Activated CD8-positive, alpha-beta T cell treated with anti-CD3 and anti-CD28 coated beads for 36 hours (primary cell): ENCODE data around the gene RPL13A. TPM values are rescaled to one million over a fixed set of nuclear protein-coding genes. Genes with fewer than 3 reads are reported as not detected.

Source experiments
- ATAC-seq: fragments of 200-7000 bp; cut with Tn5 transposase; one replicate; pipeline ENCODE4 v1.10.0; 2021; ENCODE audit warnings: mild to moderate bottlenecking, moderate library complexity
- CTCF ChIA-PET: fragments of 350-600 bp; sonication (Branson Sonifier 250); formaldehyde crosslinking; loops from one replicate; lab custom pipeline; 2021; ENCODE audit warnings: antibody characterized with exemption; lab: Charles Lee
- POLR2A ChIA-PET: fragments of 350-600 bp; sonication (Branson Sonifier 250); formaldehyde crosslinking; loops from one replicate; lab custom pipeline; 2021; ENCODE audit warnings: antibody characterized with exemption; lab: Charles Lee
- DNase-seq: peaks from one replicate; pipeline ENCODE4 v3.0.0-alpha.2; 2020
- H3K27ac Mint-ChIP-seq: one replicate; pipeline ENCODE4 v1.8.0; 2021; ENCODE audit warnings: mild to moderate bottlenecking, mixed read lengths
- H3K27me3 Mint-ChIP-seq: one replicate; pipeline ENCODE4 v1.8.0; 2021; ENCODE audit warnings: mixed read lengths
- H3K36me3 Mint-ChIP-seq: one replicate; pipeline ENCODE4 v1.8.0; 2021; ENCODE audit warnings: low read depth, mixed read lengths
- H3K4me1 Mint-ChIP-seq: one replicate; pipeline ENCODE4 v1.8.0; 2021; ENCODE audit warnings: low read depth, mixed read lengths
- H3K4me3 Mint-ChIP-seq: one replicate; pipeline ENCODE4 v1.8.0; 2021; ENCODE audit warnings: mild to moderate bottlenecking, moderate library complexity, mixed read lengths
- H3K9me3 Mint-ChIP-seq: one replicate; pipeline ENCODE4 v1.8.0; 2021; ENCODE audit warnings: mixed read lengths
- intact Hi-C: fragments of 100-400 bp; cut with micrococcal nuclease; formaldehyde crosslinking; loops from one replicate; pipeline ENCODE4 v1.10.0; 2022
- total RNA-seq, 2 experiments: library from RNA; stranded (reverse); gene quantifications; one replicate each; pipeline ENCODE4 v1.2.3, GENCODE V29; 2021
- TF ChIP-seq, protein P1 (sequence below): fragments of 200-600 bp; IDR thresholded peaks from one replicate; pipeline ENCODE4 v1.8.0; 2022; ENCODE audit warnings: antibody characterized with exemption, mild to moderate bottlenecking

The RPL13A gene
- total RNA-seq, 2 experiments from 2014 or later: 4,285 to 4,329 TPM

DNA sequence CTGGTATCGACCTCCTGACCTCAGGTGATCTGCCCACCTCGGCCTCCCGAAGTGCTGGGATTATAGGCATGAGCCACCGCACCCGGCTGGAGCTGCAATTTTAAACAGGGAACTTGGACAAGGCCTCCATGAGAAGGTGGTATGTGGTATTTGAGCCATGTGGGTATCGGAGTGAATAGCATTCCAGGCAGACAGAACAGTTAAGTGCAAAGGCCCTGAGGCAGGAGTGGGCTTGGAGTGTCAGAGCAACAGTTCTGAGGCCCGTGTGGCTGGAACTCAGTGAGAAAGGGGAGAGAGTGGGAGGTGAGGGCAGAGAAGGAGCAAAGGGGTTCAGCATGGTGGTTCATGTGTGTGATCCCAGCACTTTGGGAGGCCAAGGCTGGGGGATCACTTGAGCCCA, 43.3 kb downstream of the RPL13A start:
- CTCF ChIA-PET: interaction anchor here (0.6 to 1.9 kb wide), 4 partner anchors 16 to 63 kb away, joined by 3 to 10 read pairs (median 6); no protein-coding TSS in a partner anchor
- Mint-ChIP-seq H3K36me3 (no peaks in the 10 kb centered on the region), H3K27ac (no peak overlapping the region), H3K27me3 (no peaks in the 10 kb centered on the region), H3K4me1 (peaks cover 27% of the 10 kb centered on the region), H3K4me3 (no peak overlapping the region), H3K9me3 (no peaks in the 10 kb centered on the region)
- no peak for DNase-seq
- ATAC-seq: no peak
- TF ChIP-seq, protein P1, sequence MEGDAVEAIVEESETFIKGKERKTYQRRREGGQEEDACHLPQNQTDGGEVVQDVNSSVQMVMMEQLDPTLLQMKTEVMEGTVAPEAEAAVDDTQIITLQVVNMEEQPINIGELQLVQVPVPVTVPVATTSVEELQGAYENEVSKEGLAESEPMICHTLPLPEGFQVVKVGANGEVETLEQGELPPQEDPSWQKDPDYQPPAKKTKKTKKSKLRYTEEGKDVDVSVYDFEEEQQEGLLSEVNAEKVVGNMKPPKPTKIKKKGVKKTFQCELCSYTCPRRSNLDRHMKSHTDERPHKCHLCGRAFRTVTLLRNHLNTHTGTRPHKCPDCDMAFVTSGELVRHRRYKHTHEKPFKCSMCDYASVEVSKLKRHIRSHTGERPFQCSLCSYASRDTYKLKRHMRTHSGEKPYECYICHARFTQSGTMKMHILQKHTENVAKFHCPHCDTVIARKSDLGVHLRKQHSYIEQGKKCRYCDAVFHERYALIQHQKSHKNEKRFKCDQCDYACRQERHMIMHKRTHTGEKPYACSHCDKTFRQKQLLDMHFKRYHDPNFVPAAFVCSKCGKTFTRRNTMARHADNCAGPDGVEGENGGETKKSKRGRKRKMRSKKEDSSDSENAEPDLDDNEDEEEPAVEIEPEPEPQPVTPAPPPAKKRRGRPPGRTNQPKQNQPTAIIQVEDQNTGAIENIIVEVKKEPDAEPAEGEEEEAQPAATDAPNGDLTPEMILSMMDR: no peak
- intact Hi-C loops: no loop called here
- POLR2A ChIA-PET: interaction anchor here (2.4 kb wide), 1 partner anchor 42 kb away, joined by 7 read pairs; no protein-coding TSS in a partner anchor

GRCh38 chr19:49533551-49534488, 46.4 kb downstream of the RPL13A start:
- peaks cover 17% of the 10 kb centered on the region for H3K4me1 Mint-ChIP-seq
- CTCF ChIA-PET: interaction anchor here (1.0 to 4.1 kb wide), 11 partner anchors 10 to 151 kb away, joined by 3 to 47 read pairs (median 4); partner anchors contain the start of genes NOSIP and PRRG2
- H3K9me3 Mint-ChIP-seq: no peaks in the 10 kb centered on the region
- no peaks in the 10 kb centered on the region for H3K36me3 Mint-ChIP-seq
- intact Hi-C loops: no loop called here
- POLR2A ChIA-PET: interaction anchor here (0.6 to 1.9 kb wide), 14 partner anchors 15 to 395 kb away, joined by 3 to 6 read pairs (median 3); no protein-coding TSS in a partner anchor
- peak overlapping the region; percentile 80 for H3K4me3 Mint-ChIP-seq
- peak overlapping the region; percentile 81 for H3K27ac Mint-ChIP-seq
- TF ChIP-seq, protein P1: peak; percentile 65
- DNase-seq (peak; percentile 88), ATAC-seq (peak; percentile 82)
- H3K27me3 Mint-ChIP-seq: no peaks in the 10 kb centered on the region

GRCh38 chr19:49534632-49535385, 47.4 kb downstream of the RPL13A start:
- peak overlapping the region; percentile 81 for H3K27ac Mint-ChIP-seq
- CTCF ChIA-PET: interaction anchor here (0.8 to 4.1 kb wide), 15 partner anchors 9 to 150 kb away, joined by 3 to 47 read pairs (median 4); partner anchors contain the start of genes NOSIP and PRRG2
- TF ChIP-seq, protein P1: peak; percentile 49
- ATAC-seq (no peak), DNase-seq (peak; percentile 32)
- intact Hi-C loops: no loop called here
- H3K9me3 Mint-ChIP-seq: no peaks in the 10 kb centered on the region
- peaks cover 17% of the 10 kb centered on the region for H3K4me1 Mint-ChIP-seq
- peak overlapping the region; percentile 80 for H3K4me3 Mint-ChIP-seq
- POLR2A ChIA-PET: interaction anchor here (0.6 to 1.9 kb wide), 13 partner anchors 12 to 394 kb away, joined by 3 to 6 read pairs (median 3); partner anchors contain the start of gene FCGRT
- H3K36me3 Mint-ChIP-seq: no peaks in the 10 kb centered on the region
- H3K27me3 Mint-ChIP-seq: no peaks in the 10 kb centered on the region

GRCh38 chr19:49536921-49537462, 49.6 kb downstream of the RPL13A start:
- no peaks in the 10 kb centered on the region for H3K27me3 Mint-ChIP-seq
- intact Hi-C loops: no loop called here
- no peak overlapping the region for H3K4me3 Mint-ChIP-seq
- no peaks in the 10 kb centered on the region for H3K36me3 Mint-ChIP-seq
- TF ChIP-seq, protein P1: no peak
- ATAC-seq (no peak), DNase-seq (no peak)
- H3K9me3 Mint-ChIP-seq: no peaks in the 10 kb centered on the region
- CTCF ChIA-PET: interaction anchor here (1.2 to 4.1 kb wide), 4 partner anchors 10 to 34 kb away, joined by 4 to 47 read pairs (median 6); no protein-coding TSS in a partner anchor
- no peak overlapping the region for H3K27ac Mint-ChIP-seq
- POLR2A ChIA-PET: interaction anchor here (1.2 kb wide), 1 partner anchor 9 kb away, joined by 3 read pairs; the partner anchor contains the start of gene RCN3
- H3K4me1 Mint-ChIP-seq: peaks cover 17% of the 10 kb centered on the region
